CD4-positive, alpha-beta T cell (primary cell): ENCODE data around the gene SYTL1. TPM values are rescaled to one million over a fixed set of nuclear protein-coding genes. Genes with fewer than 3 reads are reported as not detected.

ENCODE experiments used
- ATAC-seq: fragments of 200-7000 bp; cut with Tn5 transposase; one replicate; pipeline ENCODE4 v1.10.0; 2022; ENCODE audit warnings: mild to moderate bottlenecking; ENCODE audit not compliant: poor library complexity
- CTCF ChIA-PET: fragments of 350-600 bp; sonication (Branson Sonifier 250); formaldehyde crosslinking; loops from one replicate; lab custom pipeline; 2021; ENCODE audit warnings: antibody characterized with exemption, inconsistent platforms; lab: Charles Lee
- POLR2A ChIA-PET: fragments of 350-600 bp; sonication (Branson Sonifier 250); formaldehyde crosslinking; loops from one replicate; lab custom pipeline; 2021; ENCODE audit warnings: antibody characterized with exemption, inconsistent platforms; lab: Charles Lee
- DNase-seq, 14 experiments: peaks; one replicate each; pipeline ENCODE4 v3.0.0-alpha.2; 2013 to 2020; ENCODE audit warnings: mixed read lengths in 2 of 14
- H3K27ac ChIP-seq, 2 donors: one replicate each; pipeline versions ENCODE4 v1.5.1 to v1.7.0; 2013; ENCODE audit warnings: low read length in 2 of 2, low read depth in 1 of 2, mild to moderate bottlenecking in 1 of 2
- H3K27me3 ChIP-seq, 2 experiments: 1 replicate in 1 of 2; 2 replicates in 1 of 2; pipeline versions ENCODE4 v1.6.1 to v1.7.0; 2013; ENCODE audit warnings: low read length in 2 of 2, control low read depth in 1 of 2, mild to moderate bottlenecking in 1 of 2, moderate library complexity in 1 of 2; ENCODE audit not compliant: insufficient read depth in 2 of 2, control insufficient read depth in 1 of 2
- H3K36me3 ChIP-seq: one replicate; pipeline ENCODE4 v1.6.1; 2013; ENCODE audit warnings: low read length, control low read depth; ENCODE audit not compliant: insufficient read depth
- H3K4me1 ChIP-seq: one replicate; pipeline ENCODE4 v1.6.1; 2013; ENCODE audit warnings: low read length, control low read depth; ENCODE audit not compliant: insufficient read depth
- H3K4me3 ChIP-seq: one replicate; pipeline ENCODE4 v1.5.1; 2013; ENCODE audit warnings: mild to moderate bottlenecking, low read length, moderate library complexity
- H3K9me3 ChIP-seq, 2 experiments: 1 replicate in 1 of 2; 2 replicates in 1 of 2; pipeline versions ENCODE4 v1.6.1 to v1.7.0; 2013; ENCODE audit warnings: low read length in 2 of 2, mild to moderate bottlenecking in 2 of 2, control low read depth in 1 of 2, moderate library complexity in 1 of 2; ENCODE audit not compliant: control insufficient read depth in 1 of 2, insufficient read depth in 1 of 2
- H3K27ac Mint-ChIP-seq: one replicate; pipeline ENCODE4 v1.8.0; 2020; ENCODE audit warnings: mixed read lengths
- H3K27me3 Mint-ChIP-seq: one replicate; pipeline ENCODE4 v1.8.0; 2021; ENCODE audit warnings: mixed read lengths
- H3K36me3 Mint-ChIP-seq: one replicate; pipeline ENCODE4 v1.8.0; 2021; ENCODE audit warnings: low read depth, mixed read lengths
- H3K4me1 Mint-ChIP-seq: one replicate; pipeline ENCODE4 v1.8.0; 2021; ENCODE audit warnings: low read depth, mixed read lengths
- H3K4me3 Mint-ChIP-seq: one replicate; pipeline ENCODE4 v1.8.0; 2020; ENCODE audit warnings: mild to moderate bottlenecking, mixed read lengths
- H3K9me3 Mint-ChIP-seq: one replicate; pipeline ENCODE4 v1.8.0; 2020; ENCODE audit warnings: mixed read lengths
- intact Hi-C, 2 experiments: fragments of 100-400 bp; cut with DNase I in 1 of 2; cut with micrococcal nuclease in 1 of 2; formaldehyde crosslinking; loops; one replicate each; pipeline versions ENCODE4 v1.15.1 to v1.9.0; 2023 to 2025; cut with DNase I, micrococcal nuclease
- total RNA-seq, 174 experiments: library from RNA in 2 of 174; stranded (reverse) in 2 of 174; gene quantifications; one replicate each; pipeline ENCODE4 v1.2.3 and lab custom pipeline; 2021 to 2026
- TF ChIP-seq, protein P1 (sequence below): fragments of 200-600 bp; IDR thresholded peaks from one replicate; pipeline ENCODE4 v1.8.0; 2022; ENCODE audit warnings: antibody characterized with exemption, mild to moderate bottlenecking

The SYTL1 gene
- total RNA-seq, 2 experiments from 2014 or later: 135 to 140 TPM

DNA sequence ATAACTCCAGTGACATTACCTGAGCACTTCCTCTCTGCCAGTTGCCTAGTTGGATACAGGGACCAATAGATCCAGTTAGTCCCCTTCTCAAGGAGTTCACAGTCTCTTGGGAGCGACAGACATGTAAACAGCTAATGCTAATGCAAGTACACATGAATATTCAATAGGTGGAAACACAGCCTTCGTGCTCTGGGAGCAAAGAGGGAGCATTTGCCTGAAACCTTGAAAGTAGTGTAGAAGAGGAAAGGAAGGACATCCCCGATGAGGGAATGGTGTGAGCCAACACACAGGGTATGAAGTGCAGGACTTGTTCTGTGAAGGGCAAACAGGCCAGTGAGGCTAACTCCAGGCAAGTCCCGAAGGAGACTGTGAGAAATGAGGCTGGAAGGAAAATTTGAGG lies 23.7 kb upstream of the SYTL1 start:
- ChIA-PET POLR2A (interaction anchor here (1.6 kb wide), 1 partner anchor 39 kb away, joined by 4 read pairs; no protein-coding TSS in a partner anchor), CTCF (interaction anchor here (0.6 to 1.0 kb wide), 2 partner anchors 17 to 238 kb away, joined by 3 read pairs; no protein-coding TSS in a partner anchor)
- Mint-ChIP-seq H3K36me3 (peaks cover 11% of the 10 kb centered on the region), H3K9me3 (no peaks in the 10 kb centered on the region), H3K4me1 (peaks cover 16% of the 10 kb centered on the region), H3K27ac (no peak overlapping the region), H3K27me3 (peaks cover 4% of the 10 kb centered on the region), H3K4me3 (no peak overlapping the region)
- ATAC-seq (no peak), DNase-seq (no peak)
- no peaks in the 10 kb centered on the region for H3K36me3 ChIP-seq
- H3K27ac ChIP-seq: no peak overlapping the region
- peaks cover 16% of the 10 kb centered on the region for H3K4me1 ChIP-seq
- no peaks in the 10 kb centered on the region for H3K9me3 ChIP-seq
- H3K4me3 ChIP-seq: no peak overlapping the region
- TF ChIP-seq, protein P1, sequence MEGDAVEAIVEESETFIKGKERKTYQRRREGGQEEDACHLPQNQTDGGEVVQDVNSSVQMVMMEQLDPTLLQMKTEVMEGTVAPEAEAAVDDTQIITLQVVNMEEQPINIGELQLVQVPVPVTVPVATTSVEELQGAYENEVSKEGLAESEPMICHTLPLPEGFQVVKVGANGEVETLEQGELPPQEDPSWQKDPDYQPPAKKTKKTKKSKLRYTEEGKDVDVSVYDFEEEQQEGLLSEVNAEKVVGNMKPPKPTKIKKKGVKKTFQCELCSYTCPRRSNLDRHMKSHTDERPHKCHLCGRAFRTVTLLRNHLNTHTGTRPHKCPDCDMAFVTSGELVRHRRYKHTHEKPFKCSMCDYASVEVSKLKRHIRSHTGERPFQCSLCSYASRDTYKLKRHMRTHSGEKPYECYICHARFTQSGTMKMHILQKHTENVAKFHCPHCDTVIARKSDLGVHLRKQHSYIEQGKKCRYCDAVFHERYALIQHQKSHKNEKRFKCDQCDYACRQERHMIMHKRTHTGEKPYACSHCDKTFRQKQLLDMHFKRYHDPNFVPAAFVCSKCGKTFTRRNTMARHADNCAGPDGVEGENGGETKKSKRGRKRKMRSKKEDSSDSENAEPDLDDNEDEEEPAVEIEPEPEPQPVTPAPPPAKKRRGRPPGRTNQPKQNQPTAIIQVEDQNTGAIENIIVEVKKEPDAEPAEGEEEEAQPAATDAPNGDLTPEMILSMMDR: no peak
- no peaks in the 10 kb centered on the region for H3K27me3 ChIP-seq
- intact Hi-C loops: no loop called here

DNA sequence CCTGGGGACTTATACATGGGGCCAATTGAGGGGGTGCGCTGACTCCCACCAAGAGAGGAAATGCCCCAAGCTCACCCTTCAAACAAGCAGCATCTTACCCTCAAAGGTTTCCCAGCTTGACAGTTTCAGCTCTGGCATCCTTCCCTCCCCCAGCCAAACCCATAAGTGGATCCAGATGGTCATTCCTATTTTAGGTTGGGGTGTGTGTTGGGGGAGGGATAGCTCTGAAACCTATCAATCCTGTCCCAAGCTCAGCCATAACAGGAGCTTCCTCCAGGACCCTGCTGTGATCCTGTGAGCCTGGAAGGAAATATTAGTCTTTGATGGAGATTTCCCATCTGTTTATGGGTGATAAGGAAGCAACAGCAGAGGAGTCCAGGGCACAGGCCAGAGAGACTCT lies 23.2 kb upstream of the SYTL1 start:
- Mint-ChIP-seq H3K4me3 (no peak overlapping the region), H3K36me3 (peaks cover 12% of the 10 kb centered on the region), H3K27ac (no peak overlapping the region), H3K27me3 (peaks cover 4% of the 10 kb centered on the region), H3K9me3 (no peaks in the 10 kb centered on the region), H3K4me1 (peaks cover 20% of the 10 kb centered on the region)
- no peak overlapping the region for H3K4me3 ChIP-seq
- ATAC-seq (no peak), DNase-seq (no peak)
- POLR2A ChIA-PET: interaction anchor here (1.6 kb wide), 1 partner anchor 39 kb away, joined by 4 read pairs; no protein-coding TSS in a partner anchor
- intact Hi-C loops: no loop called here
- H3K9me3 ChIP-seq: no peaks in the 10 kb centered on the region
- H3K36me3 ChIP-seq: no peaks in the 10 kb centered on the region
- TF ChIP-seq, protein P1: no peak
- peaks cover 21% of the 10 kb centered on the region for H3K4me1 ChIP-seq
- no peaks in the 10 kb centered on the region for H3K27me3 ChIP-seq
- no peak overlapping the region for H3K27ac ChIP-seq
- CTCF ChIA-PET: interaction anchor here (1.0 kb wide), 1 partner anchor 18 kb away, joined by 3 read pairs; no protein-coding TSS in a partner anchor

DNA sequence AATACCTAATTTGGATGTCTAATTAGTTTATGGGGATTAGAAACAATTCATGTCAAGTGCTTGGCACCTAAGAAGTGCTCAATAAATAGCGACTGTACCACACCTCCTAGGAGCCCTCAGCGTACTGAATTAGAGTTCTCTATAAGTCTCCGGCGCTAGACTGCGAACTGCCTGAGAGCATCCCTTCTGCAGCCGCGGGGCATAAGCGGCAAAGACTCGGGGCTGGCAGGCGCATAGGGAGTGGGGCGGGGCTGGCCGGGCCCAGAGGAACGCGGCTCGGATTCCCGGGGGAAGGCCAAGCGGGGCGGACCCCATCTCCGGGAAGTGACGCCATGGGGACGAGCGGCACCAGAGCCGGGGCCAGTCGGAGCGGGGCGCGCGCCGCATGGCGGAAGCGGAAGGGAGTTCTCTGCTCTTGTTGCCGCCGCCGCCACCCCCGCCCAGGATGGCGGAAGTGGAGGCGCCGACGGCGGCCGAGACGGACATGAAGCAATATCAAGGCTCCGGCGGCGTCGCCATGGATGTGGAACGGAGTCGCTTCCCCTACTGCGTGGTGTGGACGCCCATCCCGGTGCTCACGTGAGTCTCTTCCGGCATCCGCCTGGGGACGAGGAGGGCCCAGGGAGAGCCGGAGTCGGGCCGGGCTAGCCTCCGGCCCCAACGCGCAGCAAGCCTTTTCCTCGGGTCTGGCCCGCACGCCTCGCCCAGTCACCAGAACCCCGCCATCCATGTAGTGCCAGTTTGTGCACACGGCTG lies 19.8 kb upstream of the SYTL1 start, which contains the start of gene TMEM222:
Gene TMEM222, plus strand, starts transcription at position 351 of the 756 bp plus-strand sequence. Its CDS starts 35 bp downstream, at position 386.
- Histone ChIP-seq H3K36me3 (peaks cover 29% of the 10 kb centered on the region), H3K9me3 (no peaks in the 10 kb centered on the region), H3K27me3 (no peaks in the 10 kb centered on the region), H3K4me3 (peak within 1 kb of the TSS; percentile 90), H3K4me1 (peaks cover 48% of the 10 kb centered on the region), H3K27ac (peak within 1 kb of the TSS; percentile 86 to 90)
- no peaks in the 10 kb centered on the region for H3K9me3 Mint-ChIP-seq
- TF ChIP-seq, protein P1: no peak
- ChIA-PET POLR2A (interaction anchor here (0.7 to 3.9 kb wide), 4 partner anchors 11 to 35 kb away, joined by 3 to 24 read pairs (median 6); partner anchors contain the start of gene SYTL1), CTCF (interaction anchor here (1.3 to 3.9 kb wide), 4 partner anchors 11 to 44 kb away, joined by 3 to 16 read pairs (median 6); partner anchors contain the start of genes MAP3K6 and SYTL1)
- DNase-seq (peak; percentile 93 to 99 (median 96)), ATAC-seq (peak; percentile 93)
- H3K36me3 Mint-ChIP-seq: peaks cover 46% of the 10 kb centered on the region
- peaks cover 52% of the 10 kb centered on the region for H3K4me1 Mint-ChIP-seq
- intact Hi-C loops: loop anchor here (2.0 to 10.0 kb wide), 5 partner anchors 21 to 403 kb away; partner anchors contain the start of genes SYTL1 (in 2 of the 2), FAM76A (in 1 of the 2), MAP3K6 (in 1 of the 2) and SLC9A1 (in 1 of the 2)
- H3K27ac Mint-ChIP-seq: peak within 1 kb of the TSS; percentile 88
- H3K27me3 Mint-ChIP-seq: peaks cover 4% of the 10 kb centered on the region
- peak within 1 kb of the TSS; percentile 99 for H3K4me3 Mint-ChIP-seq
